CD14-positive monocyte (primary cell): ENCODE results near the gene TRAPPC3L. TPM values are rescaled to one million over a fixed set of nuclear protein-coding genes. Genes with fewer than 3 reads are reported as not detected.

ENCODE experiments used
- DNase-seq, 3 donors: peaks; one replicate each; pipeline ENCODE4 v3.0.0-alpha.2; 2011 to 2022
- H2AFZ ChIP-seq: 2 replicates; pipeline ENCODE4 v1.6.0; 2012; ENCODE audit warnings: mild to moderate bottlenecking, low read depth, low read length, inconsistent platforms; ENCODE audit not compliant: insufficient read depth, poor library complexity, severe bottlenecking
- H3K27ac ChIP-seq, 2 donors: 1 replicate in 1 of 2; 2 replicates in 1 of 2; pipeline ENCODE4 v1.5.1; 2012 to 2013; ENCODE audit warnings: low read length in 2 of 2, control low read depth in 1 of 2, inconsistent platforms in 1 of 2, low read depth in 1 of 2, mild to moderate bottlenecking in 1 of 2
- H3K27me3 ChIP-seq, 2 donors: one replicate each; pipeline versions ENCODE4 v1.6.0 to v1.6.1; 2011 to 2013; ENCODE audit warnings: low read length in 2 of 2; ENCODE audit not compliant: control insufficient read depth in 2 of 2, insufficient read depth in 2 of 2
- H3K36me3 ChIP-seq, 2 donors: replicated peaks in 1 of 2; 1 replicate in 1 of 2; 2 replicates in 1 of 2; pipeline versions ENCODE4 v1.5.1 to v1.6.1; 2012 to 2013; ENCODE audit warnings: low read length in 2 of 2, control low read depth in 1 of 2, inconsistent platforms in 1 of 2, mild to moderate bottlenecking in 1 of 2; ENCODE audit not compliant: insufficient read depth in 2 of 2, control insufficient read depth in 1 of 2
- H3K4me1 ChIP-seq, 2 donors: 1 replicate in 1 of 2; 2 replicates in 1 of 2; pipeline versions ENCODE4 v1.5.1 to v1.6.1; 2012 to 2013; ENCODE audit warnings: low read length in 2 of 2, control low read depth in 1 of 2, inconsistent platforms in 1 of 2, mild to moderate bottlenecking in 1 of 2, moderate library complexity in 1 of 2; ENCODE audit not compliant: insufficient read depth in 2 of 2, control insufficient read depth in 1 of 2
- H3K4me2 ChIP-seq: replicated peaks from 2 replicates; pipeline ENCODE3; 2012; ENCODE audit warnings: low read length, moderate library complexity, mild to moderate bottlenecking; ENCODE audit not compliant: poor library complexity, severe bottlenecking; ENCODE audit errors: extremely low read depth
- H3K4me3 ChIP-seq, 3 experiments: fragments of 200-600 bp in 1 of 3; sonication (generic) in 1 of 3; replicated peaks in 1 of 3; 1 replicate in 2 of 3; 2 replicates in 1 of 3; pipeline ENCODE4 v1.5.1; 2011 to 2013; ENCODE audit warnings: low read length in 3 of 3, mild to moderate bottlenecking in 3 of 3, control low read depth in 2 of 3, low read depth in 2 of 3, inconsistent platforms in 1 of 3, moderate library complexity in 1 of 3
- H3K79me2 ChIP-seq: 2 replicates; pipeline ENCODE4 v1.6.0; 2012; ENCODE audit warnings: mild to moderate bottlenecking, control low read depth, inconsistent platforms, low read length, moderate library complexity; ENCODE audit not compliant: insufficient read depth
- H3K9ac ChIP-seq: 2 replicates; pipeline ENCODE4 v1.6.0; 2017; ENCODE audit warnings: low read length, mild to moderate bottlenecking; ENCODE audit not compliant: insufficient read depth, poor library complexity, severe bottlenecking
- H3K9me3 ChIP-seq, 2 donors: replicated peaks in 1 of 2; 1 replicate in 1 of 2; 2 replicates in 1 of 2; pipeline versions ENCODE4 v1.5.1 to v1.6.1; 2012 to 2013; ENCODE audit warnings: low read length in 2 of 2, control low read depth in 1 of 2; ENCODE audit not compliant: control insufficient read depth in 1 of 2, insufficient read depth in 1 of 2
- H4K20me1 ChIP-seq: 2 replicates; pipeline ENCODE4 v1.6.0; 2012; ENCODE audit warnings: mild to moderate bottlenecking, low read length, control low read depth, moderate library complexity; ENCODE audit not compliant: insufficient read depth
- H3K27ac Mint-ChIP-seq, 7 donors: one replicate each; pipeline ENCODE4 v1.8.0; 2020; ENCODE audit warnings: mild to moderate bottlenecking in 7 of 7, mixed read lengths in 7 of 7, moderate library complexity in 6 of 7, inconsistent platforms in 2 of 7
- H3K27me3 Mint-ChIP-seq, 3 donors: one replicate each; pipeline ENCODE4 v1.8.0; 2021 to 2022; ENCODE audit warnings: low read depth in 3 of 3, mild to moderate bottlenecking in 3 of 3, mixed read lengths in 3 of 3, moderate library complexity in 3 of 3, inconsistent platforms in 1 of 3
- H3K36me3 Mint-ChIP-seq, 2 donors: one replicate each; pipeline ENCODE4 v1.8.0; 2020; ENCODE audit warnings: mixed read lengths in 2 of 2, inconsistent platforms in 1 of 2, mild to moderate bottlenecking in 1 of 2
- H3K4me1 Mint-ChIP-seq: one replicate; pipeline ENCODE4 v1.8.0; 2020; ENCODE audit warnings: mild to moderate bottlenecking, mixed read lengths
- H3K4me3 Mint-ChIP-seq, 2 donors: one replicate each; pipeline ENCODE4 v1.8.0; 2020; ENCODE audit warnings: mild to moderate bottlenecking in 2 of 2, mixed read lengths in 2 of 2, moderate library complexity in 1 of 2
- H3K9me3 Mint-ChIP-seq, 7 donors: one replicate each; pipeline ENCODE4 v1.8.0; 2020 to 2022; ENCODE audit warnings: mixed read lengths in 7 of 7, mild to moderate bottlenecking in 6 of 7, moderate library complexity in 6 of 7, inconsistent platforms in 2 of 7
- WGBS: methylation state at CpG from one replicate; pipeline ENCODE4 v1.1.5; 2013; ENCODE audit warnings: missing lambda C conversion rate; ENCODE audit not compliant: insufficient coverage; 5-methylcytosine and 5-hydroxymethylcytosine counted together
- intact Hi-C, 2 donors: fragments of 100-400 bp; cut with micrococcal nuclease; formaldehyde crosslinking; loops; one replicate each; pipeline versions ENCODE4 v1.15.0 to v1.15.1; 2023
- polyA minus RNA-seq: library from RNA; depleted of rRNA, polyadenylated mRNA; stranded (reverse); fragments of >200 nt; gene quantifications from 2 replicates; pipeline ENCODE4 v1.2.3, GENCODE V29; 2012
- polyA plus RNA-seq, 3 donors: library from polyadenylated mRNA; depleted of rRNA in 1 of 3; unstranded in 2 of 3; stranded (reverse) in 1 of 3; fragments of 300-500 nt in 2 of 3; fragments of >200 nt in 1 of 3; fragmentation: Illumina TruSeq in 2 of 3; gene quantifications; 1 replicate in 2 of 3; 2 replicates in 1 of 3; pipeline ENCODE4 v1.2.3, GENCODE V29; 2012 to 2021
- total RNA-seq, 12 experiments: library from RNA in 1 of 12; stranded (reverse) in 1 of 12; fragments of 120-200 nt in 1 of 12; gene quantifications; one replicate each; pipeline ENCODE4 v1.2.4 and lab custom pipeline; 2013 to 2026; ENCODE audit warnings: mixed read lengths in 6 of 12, inconsistent platforms in 1 of 12
- TF ChIP-seq, protein P1 (sequence below): fragments of 200-600 bp; IDR thresholded peaks from one replicate; pipeline ENCODE4 v1.8.0; 2022; ENCODE audit warnings: antibody characterized with exemption, mild to moderate bottlenecking

The TRAPPC3L gene
- total RNA-seq (2013) = 0.08 TPM
- polyA plus RNA-seq (under 1 TPM in 1 of 3 donors, not detected in 2; 0.17 TPM), polyA minus RNA-seq (not detected in 2 replicates), total RNA-seq (lab: John Stamatoyannopoulos, UW) (0 to 0.81 (median 0) reads per million in 11 experiments)

DNA sequence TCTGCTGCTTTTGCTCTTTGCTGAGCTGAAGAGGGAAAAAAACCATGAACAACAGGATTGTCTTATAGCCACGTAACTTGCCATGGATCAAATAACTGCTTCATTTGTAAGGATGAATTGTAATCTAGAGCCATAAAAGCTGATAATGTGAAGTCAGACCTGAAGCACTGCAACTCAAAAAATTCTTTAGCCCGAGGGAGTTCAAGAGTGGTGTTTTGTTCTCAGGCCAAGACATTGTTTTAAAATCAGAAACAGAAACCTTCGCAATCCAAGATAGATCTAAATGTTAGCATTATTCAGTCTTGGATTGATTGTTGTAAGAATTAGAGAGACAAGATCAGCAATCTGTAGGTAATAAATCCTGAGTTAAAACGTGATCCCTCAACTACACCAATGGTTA is at the start of gene TRAPPC3L:
Gene TRAPPC3L (minus strand): TSS at position 34 of the 400 bp plus-strand sequence. CDS start 170 bp downstream, outside the sequence.
- Mint-ChIP-seq H3K27ac (peak within 1 kb of the TSS in 1 of 7 donors; percentile 9), H3K4me1 (no peaks in the 10 kb centered on the region), H3K27me3 (peaks cover 0 to 4% (median 0%) of the 10 kb centered on the region in 3 donors), H3K36me3 (no peaks in the 10 kb centered on the region), H3K4me3 (no peak within 1 kb of the TSS), H3K9me3 (no peaks in the 10 kb centered on the region)
- H3K9me3 ChIP-seq = no peaks in the 10 kb centered on the region
- H2AFZ ChIP-seq = no peak within 1 kb of the TSS
- H4K20me1 ChIP-seq = no peaks in the 10 kb centered on the region
- 100% methylated on average over 1 of the region's 4 CpGs for WGBS
- no peak within 1 kb of the TSS for H3K9ac ChIP-seq
- no peaks in the 10 kb centered on the region for H3K4me1 ChIP-seq
- H3K4me3 ChIP-seq = no peak within 1 kb of the TSS
- no peak within 1 kb of the TSS for H3K27ac ChIP-seq
- TF ChIP-seq, protein P1, sequence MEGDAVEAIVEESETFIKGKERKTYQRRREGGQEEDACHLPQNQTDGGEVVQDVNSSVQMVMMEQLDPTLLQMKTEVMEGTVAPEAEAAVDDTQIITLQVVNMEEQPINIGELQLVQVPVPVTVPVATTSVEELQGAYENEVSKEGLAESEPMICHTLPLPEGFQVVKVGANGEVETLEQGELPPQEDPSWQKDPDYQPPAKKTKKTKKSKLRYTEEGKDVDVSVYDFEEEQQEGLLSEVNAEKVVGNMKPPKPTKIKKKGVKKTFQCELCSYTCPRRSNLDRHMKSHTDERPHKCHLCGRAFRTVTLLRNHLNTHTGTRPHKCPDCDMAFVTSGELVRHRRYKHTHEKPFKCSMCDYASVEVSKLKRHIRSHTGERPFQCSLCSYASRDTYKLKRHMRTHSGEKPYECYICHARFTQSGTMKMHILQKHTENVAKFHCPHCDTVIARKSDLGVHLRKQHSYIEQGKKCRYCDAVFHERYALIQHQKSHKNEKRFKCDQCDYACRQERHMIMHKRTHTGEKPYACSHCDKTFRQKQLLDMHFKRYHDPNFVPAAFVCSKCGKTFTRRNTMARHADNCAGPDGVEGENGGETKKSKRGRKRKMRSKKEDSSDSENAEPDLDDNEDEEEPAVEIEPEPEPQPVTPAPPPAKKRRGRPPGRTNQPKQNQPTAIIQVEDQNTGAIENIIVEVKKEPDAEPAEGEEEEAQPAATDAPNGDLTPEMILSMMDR = no peak
- no peak for DNase-seq
- intact Hi-C loops = no loop called here
- no peaks in the 10 kb centered on the region for H3K27me3 ChIP-seq
- no peaks in the 10 kb centered on the region for H3K79me2 ChIP-seq
- no peak within 1 kb of the TSS for H3K4me2 ChIP-seq
- H3K36me3 ChIP-seq = no peaks in the 10 kb centered on the region

DNA sequence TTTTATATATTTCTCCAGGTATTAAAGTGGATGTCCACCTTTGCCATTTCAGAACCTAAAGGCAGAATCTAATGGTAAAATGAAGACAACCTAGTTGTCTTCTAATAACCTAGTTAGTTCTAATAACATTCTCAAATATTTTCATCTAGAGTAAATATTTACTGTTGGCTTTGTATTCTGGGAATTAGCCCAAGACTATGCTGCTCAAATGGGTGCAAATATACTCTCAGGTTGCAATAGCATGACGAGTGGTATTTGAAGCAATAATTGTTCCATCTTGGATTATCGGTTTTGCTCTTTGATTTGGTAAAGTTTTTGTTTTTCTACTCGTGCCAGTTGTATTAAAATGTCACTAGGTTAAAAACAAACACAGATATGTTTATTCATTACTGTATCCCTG is 49.8 kb upstream of the TRAPPC3L start:
- H3K4me3 ChIP-seq = no peak overlapping the region
- Mint-ChIP-seq H3K4me1 (no peaks in the 10 kb centered on the region), H3K27ac (no peak overlapping the region), H3K4me3 (no peak overlapping the region), H3K9me3 (peaks cover 0 to 2% (median 0%) of the 10 kb centered on the region in 7 donors), H3K27me3 (peaks cover 0 to 2% (median 0%) of the 10 kb centered on the region in 3 donors), H3K36me3 (peaks cover 47 to 56% of the 10 kb centered on the region in 2 donors)
- no CpG with 5 or more reads among the region's 3 CpGs for WGBS
- no peak overlapping the region for H3K4me2 ChIP-seq
- no peak overlapping the region for H3K27ac ChIP-seq
- no peak overlapping the region for H3K9ac ChIP-seq
- H3K4me1 ChIP-seq = no peaks in the 10 kb centered on the region
- DNase-seq = no peak
- TF ChIP-seq, protein P1 = no peak
- peaks cover 42 to 67% of the 10 kb centered on the region in 2 donors for H3K36me3 ChIP-seq
- intact Hi-C loops = no loop called here
- no peaks in the 10 kb centered on the region for H3K9me3 ChIP-seq
- no peak overlapping the region for H2AFZ ChIP-seq
- no peaks in the 10 kb centered on the region for H3K27me3 ChIP-seq
- H3K79me2 ChIP-seq = no peaks in the 10 kb centered on the region
- H4K20me1 ChIP-seq = no peaks in the 10 kb centered on the region
